ENCODE measurements around the gene CDK7. TPM values are rescaled to one million over a fixed set of nuclear protein-coding genes. Genes with fewer than 3 reads are reported as not detected.

CDK7 gene
- total and polyA plus RNA-seq, 2 donors (not counting 1 experiment from before 2014, with no cell fraction given), result 12.3 to 30.6 TPM

DNA sequence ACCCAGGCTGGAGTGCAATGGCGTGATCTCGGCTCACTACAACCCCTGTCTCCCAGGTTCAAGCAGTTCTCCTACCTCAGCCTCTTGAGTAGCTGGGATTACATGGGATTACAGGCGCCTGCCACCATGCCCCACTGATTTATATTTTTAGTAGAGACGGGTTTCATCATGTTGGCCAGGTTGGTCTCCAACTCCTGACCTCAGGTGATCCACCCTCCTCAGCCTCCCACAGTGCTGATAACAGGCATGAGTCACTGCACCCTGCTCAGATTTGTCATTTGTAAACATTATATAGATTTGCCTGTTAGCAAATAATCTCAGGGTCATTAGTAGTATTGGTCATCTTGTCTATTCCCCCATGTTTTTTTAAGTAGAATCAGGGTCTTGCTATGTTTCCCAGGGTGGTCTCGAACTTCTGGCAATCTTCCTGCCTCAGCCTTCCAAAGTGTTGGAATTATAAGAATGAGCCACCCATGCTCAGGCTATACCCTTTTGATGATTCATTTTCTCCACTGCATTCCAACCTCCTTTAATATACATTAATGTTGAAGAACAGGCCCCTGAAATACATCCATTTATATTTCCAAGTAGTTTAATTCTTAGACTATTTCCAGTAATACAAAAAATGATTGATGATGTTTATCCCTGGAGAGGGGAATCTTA lies 28.0 kb upstream of the CDK7 start:
- no peaks in the 10 kb centered on the region for H3K27me3 ChIP-seq (replicated peaks in 1 of 4; ENCODE audit: control extremely low read depth in 1 of 4, control insufficient read depth in 3 of 4, insufficient read depth in 4 of 4, low read length in 3 of 4)
- H3K36me3 ChIP-seq (replicated peaks in 1 of 2; ENCODE audit: control extremely low read depth in 1 of 2, control insufficient read depth in 1 of 2, extremely low read depth in 1 of 2, insufficient read depth in 2 of 2, low read length in 1 of 2), result no peaks in the 10 kb centered on the region
- DNase-seq, result no peak
- no peak for ATAC-seq (ENCODE audit: low read depth)
- H3K27ac ChIP-seq (ENCODE audit: low read length in 2 of 2), result no peak overlapping the region
- WGBS (ENCODE audit: insufficient coverage), result no CpG with 5 or more reads among the region's 5 CpGs
- no peaks in the 10 kb centered on the region for H3K79me2 ChIP-seq (ENCODE audit: control insufficient read depth, insufficient read depth, low read length)
- H3K27ac Mint-ChIP-seq, result no peak overlapping the region
- no peaks in the 10 kb centered on the region for H3K9me3 Mint-ChIP-seq (ENCODE audit: insufficient read depth)
- H3K9ac ChIP-seq (ENCODE audit: low read length), result no peak overlapping the region
- H3K4me1 Mint-ChIP-seq, result no peaks in the 10 kb centered on the region
- ChIA-PET CTCF (no interaction called here), POLR2A (no interaction called here)
- no peaks in the 10 kb centered on the region for H3K9me3 ChIP-seq (ENCODE audit: control extremely low read depth in 1 of 3, control insufficient read depth in 2 of 3, insufficient read depth in 1 of 3, low read length in 2 of 3)
- no peak overlapping the region for H3K4me2 ChIP-seq (replicated peaks; ENCODE audit: low read depth, low read length, poor library complexity, severe bottlenecking)
- H3K4me3 Mint-ChIP-seq, result no peak overlapping the region
- no peak overlapping the region for H2AFZ ChIP-seq (ENCODE audit: insufficient read depth, low read depth, low read length, poor library complexity, severe bottlenecking)
- no peak overlapping the region for H3K4me3 ChIP-seq (ENCODE audit: control extremely low read depth in 1 of 5, extremely low read depth in 1 of 5, insufficient read depth in 1 of 5, low read depth in 2 of 5, low read length in 4 of 5)
- intact Hi-C loops (cut with micrococcal nuclease), result no loop called here
- H4K20me1 ChIP-seq (ENCODE audit: control insufficient read depth, insufficient read depth, low read length, poor library complexity, severe bottlenecking), result no peaks in the 10 kb centered on the region
- H3K27me3 Mint-ChIP-seq, result no peaks in the 10 kb centered on the region
- TF ChIP-seq EZH2 (IDR thresholded peaks at IDR 0.05; ENCODE audit: borderline replicate concordance, insufficient read depth, low read depth, low read length, poor library complexity, severe bottlenecking), result no peak
- no peaks in the 10 kb centered on the region for H3K4me1 ChIP-seq (ENCODE audit: control insufficient read depth in 2 of 2, insufficient read depth in 2 of 2, low read length in 2 of 2)

DNA sequence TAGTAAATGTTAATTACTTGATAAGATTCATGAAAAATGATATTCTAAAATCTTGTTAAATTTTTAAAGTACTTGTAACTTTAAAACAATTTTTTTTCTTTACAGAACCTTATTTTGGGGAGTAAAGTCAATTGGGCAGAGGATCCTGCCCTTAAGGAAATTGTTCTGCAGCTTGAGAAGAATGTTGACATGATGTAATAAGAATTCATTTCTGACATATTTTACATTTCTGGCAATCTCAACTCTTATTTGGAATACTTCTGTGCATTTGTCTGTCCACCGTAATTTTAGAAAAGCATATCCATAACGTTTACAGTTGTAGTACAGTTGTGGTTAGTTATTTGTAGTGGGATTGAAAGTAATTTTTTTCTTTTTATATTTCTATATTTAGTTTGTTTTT lies 25.1 kb upstream of the CDK7 start:
- Mint-ChIP-seq H3K9me3 (ENCODE audit: insufficient read depth) (no peaks in the 10 kb centered on the region), H3K27ac (no peak overlapping the region), H3K27me3 (no peaks in the 10 kb centered on the region), H3K4me1 (no peaks in the 10 kb centered on the region), H3K4me3 (no peak overlapping the region)
- Histone ChIP-seq H3K4me2 (replicated peaks; ENCODE audit: low read depth, low read length, poor library complexity, severe bottlenecking) (no peak overlapping the region), H3K9ac (ENCODE audit: low read length) (no peak overlapping the region), H4K20me1 (ENCODE audit: control insufficient read depth, insufficient read depth, low read length, poor library complexity, severe bottlenecking) (no peaks in the 10 kb centered on the region), H3K4me3 (ENCODE audit: control extremely low read depth in 1 of 5, extremely low read depth in 1 of 5, insufficient read depth in 1 of 5, low read depth in 2 of 5, low read length in 4 of 5) (no peak overlapping the region), H3K36me3 (replicated peaks in 1 of 2; ENCODE audit: control extremely low read depth in 1 of 2, control insufficient read depth in 1 of 2, extremely low read depth in 1 of 2, insufficient read depth in 2 of 2, low read length in 1 of 2) (no peaks in the 10 kb centered on the region), H3K27ac (ENCODE audit: low read length in 2 of 2) (no peak overlapping the region), H2AFZ (ENCODE audit: insufficient read depth, low read depth, low read length, poor library complexity, severe bottlenecking) (no peak overlapping the region), H3K4me1 (ENCODE audit: control insufficient read depth in 2 of 2, insufficient read depth in 2 of 2, low read length in 2 of 2) (no peaks in the 10 kb centered on the region), H3K9me3 (ENCODE audit: control extremely low read depth in 1 of 3, control insufficient read depth in 2 of 3, insufficient read depth in 1 of 3, low read length in 2 of 3) (no peaks in the 10 kb centered on the region), H3K79me2 (ENCODE audit: control insufficient read depth, insufficient read depth, low read length) (no peaks in the 10 kb centered on the region), H3K27me3 (replicated peaks in 1 of 4; ENCODE audit: control extremely low read depth in 1 of 4, control insufficient read depth in 3 of 4, insufficient read depth in 4 of 4, low read length in 3 of 4) (no peaks in the 10 kb centered on the region)
- WGBS (ENCODE audit: insufficient coverage), result no CpG with 5 or more reads among the region's 2 CpGs
- ATAC-seq (ENCODE audit: low read depth) (no peak), DNase-seq (no peak)
- POLR2A ChIA-PET, result no interaction called here
- TF ChIP-seq, protein P1, sequence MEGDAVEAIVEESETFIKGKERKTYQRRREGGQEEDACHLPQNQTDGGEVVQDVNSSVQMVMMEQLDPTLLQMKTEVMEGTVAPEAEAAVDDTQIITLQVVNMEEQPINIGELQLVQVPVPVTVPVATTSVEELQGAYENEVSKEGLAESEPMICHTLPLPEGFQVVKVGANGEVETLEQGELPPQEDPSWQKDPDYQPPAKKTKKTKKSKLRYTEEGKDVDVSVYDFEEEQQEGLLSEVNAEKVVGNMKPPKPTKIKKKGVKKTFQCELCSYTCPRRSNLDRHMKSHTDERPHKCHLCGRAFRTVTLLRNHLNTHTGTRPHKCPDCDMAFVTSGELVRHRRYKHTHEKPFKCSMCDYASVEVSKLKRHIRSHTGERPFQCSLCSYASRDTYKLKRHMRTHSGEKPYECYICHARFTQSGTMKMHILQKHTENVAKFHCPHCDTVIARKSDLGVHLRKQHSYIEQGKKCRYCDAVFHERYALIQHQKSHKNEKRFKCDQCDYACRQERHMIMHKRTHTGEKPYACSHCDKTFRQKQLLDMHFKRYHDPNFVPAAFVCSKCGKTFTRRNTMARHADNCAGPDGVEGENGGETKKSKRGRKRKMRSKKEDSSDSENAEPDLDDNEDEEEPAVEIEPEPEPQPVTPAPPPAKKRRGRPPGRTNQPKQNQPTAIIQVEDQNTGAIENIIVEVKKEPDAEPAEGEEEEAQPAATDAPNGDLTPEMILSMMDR (IDR thresholded peaks at IDR 0.05), result no peak
- no peak for TF ChIP-seq EZH2 (IDR thresholded peaks at IDR 0.05; ENCODE audit: borderline replicate concordance, insufficient read depth, low read depth, low read length, poor library complexity, severe bottlenecking)
- intact Hi-C loops (cut with micrococcal nuclease), result no loop called here
- CTCF ChIA-PET, result no interaction called here

Measured in B cell (primary cell).